T47D (cell line): ENCODE data around the gene NR1D2.
"Not testable (repeated sequence)": the region's sequence is repeated elsewhere in the genome, so short reads cannot be mapped to it uniquely, and the experiment has no call there.

Experiments used
- DNase-seq, 2 experiments: peaks; one replicate each; pipeline versions ENCODE4 v3.0.0 to v3.0.0-alpha.2; 2011 to 2012; ENCODE audit warnings: low read depth in 1 of 2, low spot score in 1 of 2
- JUND ChIP-seq: IDR thresholded peaks from 2 replicates; pipeline ENCODE4 v1.6.1; 2012; ENCODE audit warnings: low read depth
- in situ Hi-C: cut with HindIII; loops from 2 replicates; pipeline ENCODE4 v1.10.0; 2016; ENCODE audit warnings: low sequenced_read_pairs, low pct_unique_long_range_greater_than_20kb

NR1D2 gene

GRCh38 chr3:23987356-23987755 is 42.3 kb downstream of the NR1D2 start:
- in situ Hi-C loops: no loop called here
- DNase-seq: no peak
- TF ChIP-seq JUND: no peak

GRCh38 chr3:23991306-23991682 is 46.2 kb downstream of the NR1D2 start:
- in situ Hi-C loops: no loop called here
- DNase-seq: no peak
- TF ChIP-seq JUND: no peak

- DNase-seq: no peak
- no peak for TF ChIP-seq JUND
- in situ Hi-C loops: no loop called here
These were observed 46.9 kb downstream of the NR1D2 start for GRCh38 chr3:23991683-23992628.

- DNase-seq: no peak
- TF ChIP-seq JUND: no peak
- in situ Hi-C loops: no loop called here
These were observed 48.6 kb downstream of the NR1D2 start for GRCh38 chr3:23993556-23994243.

- no peak for DNase-seq
- TF ChIP-seq JUND: no peak
- in situ Hi-C loops: no loop called here
These were observed 49.1 kb downstream of the NR1D2 start for GRCh38 chr3:23994244-23994569.

- DNase-seq: no peak
- in situ Hi-C loops: no loop called here
These were observed 50.1 kb downstream of the NR1D2 start for GRCh38 chr3:23995219-23995618.

GRCh38 chr3:23996095-23996524 is 51.0 kb downstream of the NR1D2 start:
- in situ Hi-C loops: no loop called here
- no peak for DNase-seq
- TF ChIP-seq JUND: no peak

More at GRCh38 chr3:23995219-23995618, 50.1 kb downstream of the NR1D2 start:
- no peak for TF ChIP-seq JUND

GRCh38 chr3:23999012-23999641 is 54.0 kb downstream of the NR1D2 start:
- TF ChIP-seq JUND: no peak
- in situ Hi-C loops: no loop called here
- peak in 1 of 2 experiments; percentile 65 for DNase-seq

- TF ChIP-seq JUND: no peak
- in situ Hi-C loops: no loop called here
- no peak for DNase-seq
These were observed 57.0 kb downstream of the NR1D2 start for GRCh38 chr3:24002129-24002528.

- DNase-seq: no peak
- no peak for TF ChIP-seq JUND
- in situ Hi-C loops: no loop called here
These were observed 58.4 kb downstream of the NR1D2 start for GRCh38 chr3:24003466-24003865.

- no peak for DNase-seq
- TF ChIP-seq JUND: no peak
- in situ Hi-C loops: no loop called here
These were observed 59.3 kb downstream of the NR1D2 start for GRCh38 chr3:24004171-24004938.

GRCh38 chr3:24005669-24006068 is 60.6 kb downstream of the NR1D2 start:
- no peak for DNase-seq
- no peak for TF ChIP-seq JUND
- in situ Hi-C loops: no loop called here

GRCh38 chr3:24010834-24011233 is 65.7 kb downstream of the NR1D2 start:
- in situ Hi-C loops, DNase-seq: not testable (repeated sequence)
